IMR-90 (cell line): ENCODE measurements around the gene RASGRF2. TPM values are rescaled to one million over a fixed set of nuclear protein-coding genes. Genes with fewer than 3 reads are reported as not detected.

Source experiments
- ATAC-seq: fragments of 200-7000 bp; cut with Tn5 transposase; 2 replicates; pipeline ENCODE4 v1.9.1; 2020; ENCODE audit warnings: low read depth, mild to moderate bottlenecking, moderate library complexity
- BruUV-seq: library from RNA; stranded (reverse); fragments of 400-500 nt; replicated peaks from 2 replicates; lab custom pipeline; 2021; lab: Mats Ljungman, UMichigan
- CTCF ChIA-PET: fragments of 300-600 bp; formaldehyde crosslinking; extraction: SDS; loops from one replicate; lab custom pipeline; 2021; ENCODE audit warnings: antibody characterized with exemption; lab: Yijun Ruan, JAX
- POLR2A ChIA-PET: fragments of 300-600 bp; sonication (Branson Sonifier 250); formaldehyde crosslinking; loops from one replicate; lab custom pipeline; 2022; ENCODE audit warnings: antibody characterized with exemption; ENCODE audit not compliant: unreplicated experiment; lab: Charles Lee
- DNase-seq: peaks from one replicate; pipeline ENCODE4 v3.0.0; 2013
- H2AFZ ChIP-seq: replicated peaks from 2 replicates; pipeline ENCODE3; 2013; ENCODE audit warnings: low read length, mild to moderate bottlenecking; ENCODE audit not compliant: poor library complexity
- H2AK5ac ChIP-seq: 2 replicates; pipeline ENCODE4 v1.6.1; 2013; ENCODE audit warnings: low read depth, low read length, inconsistent platforms
- H2AK9ac ChIP-seq: replicated peaks from 2 replicates; pipeline ENCODE3; 2013; ENCODE audit warnings: mild to moderate bottlenecking, low read depth, low read length, moderate library complexity; ENCODE audit not compliant: poor library complexity
- H2BK120ac ChIP-seq: 2 replicates; pipeline ENCODE4 v1.6.1; 2013; ENCODE audit warnings: low read depth, low read length, inconsistent platforms
- H2BK15ac ChIP-seq: 3 replicates; pipeline ENCODE4 v1.6.1; 2013; ENCODE audit warnings: low read depth, low read length, inconsistent platforms
- H2BK20ac ChIP-seq: 2 replicates; pipeline ENCODE4 v1.6.1; 2013; ENCODE audit warnings: low read depth, mild to moderate bottlenecking, inconsistent platforms, low read length, moderate library complexity
- H2BK5ac ChIP-seq: 2 replicates; pipeline ENCODE4 v1.6.1; 2013; ENCODE audit warnings: mild to moderate bottlenecking, low read depth, low read length, inconsistent platforms; ENCODE audit not compliant: poor library complexity, severe bottlenecking
- H3K14ac ChIP-seq: replicated peaks from 2 replicates; pipeline ENCODE4 v1.6.1; 2013; ENCODE audit warnings: low read depth, low read length, inconsistent platforms
- H3K18ac ChIP-seq: 2 replicates; pipeline ENCODE4 v1.6.1; 2013; ENCODE audit warnings: low read depth, low read length, control low read depth
- H3K23ac ChIP-seq: 2 replicates; pipeline ENCODE4 v1.6.1; 2013; ENCODE audit warnings: low read depth, low read length, inconsistent platforms
- H3K27ac ChIP-seq: 2 replicates; pipeline ENCODE4 v1.5.1; 2013; ENCODE audit warnings: mild to moderate bottlenecking, control low read depth, low read length; ENCODE audit not compliant: insufficient read depth
- H3K27me3 ChIP-seq: 2 replicates; pipeline ENCODE4 v1.6.1; 2013; ENCODE audit warnings: low read length; ENCODE audit not compliant: control insufficient read depth, insufficient read depth
- H3K36me3 ChIP-seq: 2 replicates; pipeline ENCODE4 v1.6.1; 2013; ENCODE audit warnings: low read length, mixed read lengths; ENCODE audit not compliant: control insufficient read depth, insufficient read depth
- H3K4ac ChIP-seq: 2 replicates; pipeline ENCODE4 v1.6.1; 2013; ENCODE audit warnings: low read depth, low read length, inconsistent platforms
- H3K4me1 ChIP-seq: 2 replicates; pipeline ENCODE4 v1.6.1; 2013; ENCODE audit warnings: low read length, mixed read lengths; ENCODE audit not compliant: control insufficient read depth, insufficient read depth
- H3K4me2 ChIP-seq: 2 replicates; pipeline ENCODE4 v1.6.1; 2013; ENCODE audit warnings: low read depth, mild to moderate bottlenecking, control low read depth, low read length, moderate library complexity
- H3K4me3 ChIP-seq: 2 replicates; pipeline ENCODE4 v1.5.1; 2013; ENCODE audit warnings: low read depth, mild to moderate bottlenecking, control low read depth, low read length, moderate library complexity; ENCODE audit not compliant: insufficient read depth
- H3K56ac ChIP-seq: 2 replicates; pipeline ENCODE4 v1.6.1; 2013; ENCODE audit warnings: low read length, inconsistent platforms; ENCODE audit not compliant: insufficient read depth; ENCODE audit errors: extremely low read depth
- H3K79me1 ChIP-seq, 2 experiments: 2 replicates each; pipeline ENCODE4 v1.6.1; 2013; ENCODE audit warnings: low read length in 2 of 2, inconsistent platforms in 1 of 2, low read depth in 1 of 2
- H3K9ac ChIP-seq: 2 replicates; pipeline ENCODE4 v1.6.1; 2013; ENCODE audit warnings: low read depth, low read length, control low read depth
- H3K9me1 ChIP-seq: 2 replicates; pipeline ENCODE4 v1.6.1; 2013; ENCODE audit warnings: low read length, inconsistent platforms; ENCODE audit not compliant: insufficient read depth
- H3K9me3 ChIP-seq: 2 replicates; pipeline ENCODE4 v1.6.1; 2013; ENCODE audit warnings: low read length; ENCODE audit not compliant: control insufficient read depth, insufficient read depth
- H4K20me1 ChIP-seq: 2 replicates; pipeline ENCODE4 v1.6.1; 2013; ENCODE audit warnings: low read length, inconsistent platforms; ENCODE audit not compliant: insufficient read depth
- H4K5ac ChIP-seq: 2 replicates; pipeline ENCODE4 v1.6.1; 2013; ENCODE audit warnings: mild to moderate bottlenecking, low read depth, low read length, control low read depth
- H4K8ac ChIP-seq, 2 experiments: 2 replicates each; pipeline ENCODE4 v1.6.1; 2013; ENCODE audit warnings: low read depth in 2 of 2, low read length in 2 of 2, control low read depth in 1 of 2, inconsistent platforms in 1 of 2
- H4K91ac ChIP-seq: 2 replicates; pipeline ENCODE4 v1.6.1; 2013; ENCODE audit warnings: low read depth, low read length, inconsistent platforms; ENCODE audit not compliant: insufficient read depth
- BHLHE40 ChIP-seq: fragments of 150-350 bp; IDR thresholded peaks from 2 replicates; pipeline ENCODE4 v1.6.1; 2016; ENCODE audit warnings: mild to moderate bottlenecking, low read depth, low read length
- CEBPB ChIP-seq: IDR thresholded peaks from 2 replicates; pipeline ENCODE4 v1.6.1; 2012; ENCODE audit warnings: low read depth, low read length, improper control_type of control experiment
- CHD1 ChIP-seq: IDR thresholded peaks from 2 replicates; pipeline ENCODE4 v1.6.1; 2012; ENCODE audit warnings: low read depth, low read length, improper control_type of control experiment
- FOS ChIP-seq: fragments of 150-350 bp; IDR thresholded peaks from 2 replicates; pipeline ENCODE4 v1.6.1; 2016; ENCODE audit warnings: low read depth, low read length
- MAFK ChIP-seq: IDR thresholded peaks from 2 replicates; pipeline ENCODE4 v1.6.1; 2012; ENCODE audit warnings: low read depth, low read length, improper control_type of control experiment
- MAZ ChIP-seq: IDR thresholded peaks from 2 replicates; pipeline ENCODE4 v1.6.1; 2012; ENCODE audit warnings: low read depth, mild to moderate bottlenecking, low read length, improper control_type of control experiment, moderate library complexity, borderline replicate concordance
- MXI1 ChIP-seq: IDR thresholded peaks from 2 replicates; pipeline ENCODE4 v1.6.1; 2012; ENCODE audit warnings: low read depth, mild to moderate bottlenecking, low read length, moderate library complexity, borderline replicate concordance
- NFE2L2 ChIP-seq: fragments of 150-350 bp; IDR thresholded peaks from 2 replicates; pipeline ENCODE4 v1.6.1; 2016; ENCODE audit warnings: low read depth, mild to moderate bottlenecking, low read length
- POLR2A ChIP-seq: IDR thresholded peaks from 2 replicates; pipeline ENCODE4 v1.6.1; 2012; ENCODE audit warnings: mild to moderate bottlenecking, low read depth, low read length
- RAD21 ChIP-seq: IDR thresholded peaks from 2 replicates; pipeline ENCODE4 v1.6.1; 2012; ENCODE audit warnings: low read length, improper control_type of control experiment
- RCOR1 ChIP-seq: IDR thresholded peaks from 2 replicates; pipeline ENCODE4 v1.6.1; 2012; ENCODE audit warnings: mild to moderate bottlenecking, low read length, improper control_type of control experiment; ENCODE audit not compliant: insufficient replicate concordance
- RFX5 ChIP-seq: IDR thresholded peaks from 2 replicates; pipeline ENCODE4 v1.8.0; 2012; ENCODE audit warnings: low read depth, mild to moderate bottlenecking, low read length, moderate library complexity
- SMC3 ChIP-seq: fragments of 150-350 bp; IDR thresholded peaks from 2 replicates; pipeline ENCODE4 v1.6.1; 2016; ENCODE audit warnings: low read depth, mild to moderate bottlenecking, antibody characterized with exemption, low read length, moderate library complexity
- WGBS, 2 experiments: methylation state at CpG; one replicate each; pipeline versions ENCODE4 v1.1.5 to v1.1.7; 2013; ENCODE audit warnings: missing lambda C conversion rate in 2 of 2; ENCODE audit not compliant: insufficient read length in 1 of 2; ENCODE audit errors: extremely low coverage in 2 of 2; 5-methylcytosine and 5-hydroxymethylcytosine counted together
- dilution Hi-C: fragments of 300-500 bp; cut with HindIII; formaldehyde crosslinking; loops from one replicate; pipeline ENCODE4 v1.14.3; 2018; ENCODE audit warnings: low sequenced_read_pairs; ENCODE audit not compliant: unreplicated experiment
- in situ Hi-C: fragments of 300-500 bp; cut with MboI; formaldehyde crosslinking; loops from 3 replicates; pipeline ENCODE4 v1.14.3; 2019; ENCODE audit warnings: low sequenced_read_pairs, inconsistent platforms, mixed read lengths
- intact Hi-C: fragments of 100-400 bp; cut with micrococcal nuclease; formaldehyde crosslinking; loops from 2 replicates; pipeline ENCODE4 v1.10.0; 2022
- polyA plus RNA-seq, 3 experiments: library from polyadenylated mRNA; depleted of rRNA; stranded (reverse); fragments of >200 nt; gene quantifications; 2 replicates each; pipeline ENCODE4 v1.2.3, GENCODE V29; 2012; ENCODE audit warnings: low replicate concordance in 1 of 3
- total RNA-seq: library from RNA; depleted of rRNA; stranded (reverse); fragments of >200 nt; gene quantifications from 2 replicates; pipeline ENCODE4 v1.2.3, GENCODE V29; 2012
- TF ChIP-seq, protein P1 (sequence below): fragments of 150-350 bp; IDR thresholded peaks from 2 replicates; pipeline ENCODE4 v1.6.1; 2017; ENCODE audit warnings: mild to moderate bottlenecking, antibody characterized with exemption, low read length, low read depth
- TF ChIP-seq, protein P2 (sequence below): conservative IDR thresholded peaks from 2 replicates; pipeline ENCODE4 v1.5.1; 2012; ENCODE audit warnings: mild to moderate bottlenecking, low read depth, low read length, improper control_type of control experiment
- TF ChIP-seq, protein P3 (sequence below): fragments of 150-350 bp; IDR thresholded peaks from 2 replicates; pipeline ENCODE4 v1.6.1; 2016; ENCODE audit warnings: low read depth, mild to moderate bottlenecking, low read length, moderate library complexity, borderline replicate concordance

The RASGRF2 gene
- total and polyA plus RNA-seq, 2 of the 4 experiments (the other 2 are of a cell fraction) = 2.9 to 5.0 TPM

DNA sequence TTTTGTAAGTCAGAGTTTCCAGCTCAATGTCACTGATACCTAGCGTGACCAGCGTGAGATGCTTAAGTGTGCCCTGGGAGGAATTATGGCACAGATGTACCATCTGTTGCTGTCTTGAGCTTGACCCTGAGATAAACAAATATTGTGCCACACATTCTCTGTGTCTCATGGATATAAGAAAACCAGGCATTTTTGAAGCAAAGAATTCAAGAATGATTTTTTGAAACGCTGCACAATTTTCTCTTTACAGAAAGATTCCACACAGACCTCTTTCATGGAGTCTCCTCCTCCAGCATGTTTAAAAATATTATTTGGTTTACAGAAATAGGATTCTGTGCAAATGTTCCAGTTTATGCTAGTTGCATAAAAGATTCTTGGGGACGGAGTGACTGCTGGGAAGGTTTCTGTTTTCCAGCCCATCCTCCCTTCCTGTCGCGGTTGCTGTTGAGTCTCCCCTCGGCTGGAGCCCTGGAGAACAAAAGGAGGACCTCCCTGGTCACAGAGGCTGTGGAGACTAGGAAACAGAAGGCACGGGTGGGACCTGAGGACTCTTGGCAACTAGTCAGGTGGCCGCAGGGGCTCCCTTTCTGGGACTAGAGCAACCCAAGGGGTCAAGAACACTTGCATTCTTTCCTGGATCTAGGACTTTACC lies 120.8 kb downstream of the RASGRF2 start:
- peaks cover 22% of the 10 kb centered on the region for H3K36me3 ChIP-seq
- no peak overlapping the region for H3K23ac ChIP-seq
- BruUV-seq = no TSS peak
- no peak overlapping the region for H3K18ac ChIP-seq
- DNase-seq (no peak), ATAC-seq (no peak)
- peaks cover 2 to 11% of the 10 kb centered on the region in 2 experiments for H3K79me1 ChIP-seq
- no peaks in the 10 kb centered on the region for H3K4me1 ChIP-seq
- no peak overlapping the region for H4K91ac ChIP-seq
- H2AK5ac ChIP-seq = no peak overlapping the region
- dilution Hi-C loops = no loop called here
- no peak overlapping the region for H3K9ac ChIP-seq
- no peaks in the 10 kb centered on the region for H4K20me1 ChIP-seq
- POLR2A ChIA-PET = no interaction called here
- H2BK120ac ChIP-seq = no peak overlapping the region
- H3K4me2 ChIP-seq = no peak overlapping the region
- no peak overlapping the region for H2BK15ac ChIP-seq
- no peak overlapping the region for H2AK9ac ChIP-seq
- TF ChIP-seq FOS (no peak), RAD21 (no peak), NFE2L2 (no peak), SMC3 (no peak), RCOR1 (no peak), MAFK (no peak), BHLHE40 (no peak), RFX5 (no peak), MAZ (no peak), CHD1 (no peak), MXI1 (no peak), POLR2A (no peak), CEBPB (no peak)
- TF ChIP-seq, protein P1, sequence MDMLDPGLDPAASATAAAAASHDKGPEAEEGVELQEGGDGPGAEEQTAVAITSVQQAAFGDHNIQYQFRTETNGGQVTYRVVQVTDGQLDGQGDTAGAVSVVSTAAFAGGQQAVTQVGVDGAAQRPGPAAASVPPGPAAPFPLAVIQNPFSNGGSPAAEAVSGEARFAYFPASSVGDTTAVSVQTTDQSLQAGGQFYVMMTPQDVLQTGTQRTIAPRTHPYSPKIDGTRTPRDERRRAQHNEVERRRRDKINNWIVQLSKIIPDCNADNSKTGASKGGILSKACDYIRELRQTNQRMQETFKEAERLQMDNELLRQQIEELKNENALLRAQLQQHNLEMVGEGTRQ = no peak
- TF ChIP-seq, protein P2, sequence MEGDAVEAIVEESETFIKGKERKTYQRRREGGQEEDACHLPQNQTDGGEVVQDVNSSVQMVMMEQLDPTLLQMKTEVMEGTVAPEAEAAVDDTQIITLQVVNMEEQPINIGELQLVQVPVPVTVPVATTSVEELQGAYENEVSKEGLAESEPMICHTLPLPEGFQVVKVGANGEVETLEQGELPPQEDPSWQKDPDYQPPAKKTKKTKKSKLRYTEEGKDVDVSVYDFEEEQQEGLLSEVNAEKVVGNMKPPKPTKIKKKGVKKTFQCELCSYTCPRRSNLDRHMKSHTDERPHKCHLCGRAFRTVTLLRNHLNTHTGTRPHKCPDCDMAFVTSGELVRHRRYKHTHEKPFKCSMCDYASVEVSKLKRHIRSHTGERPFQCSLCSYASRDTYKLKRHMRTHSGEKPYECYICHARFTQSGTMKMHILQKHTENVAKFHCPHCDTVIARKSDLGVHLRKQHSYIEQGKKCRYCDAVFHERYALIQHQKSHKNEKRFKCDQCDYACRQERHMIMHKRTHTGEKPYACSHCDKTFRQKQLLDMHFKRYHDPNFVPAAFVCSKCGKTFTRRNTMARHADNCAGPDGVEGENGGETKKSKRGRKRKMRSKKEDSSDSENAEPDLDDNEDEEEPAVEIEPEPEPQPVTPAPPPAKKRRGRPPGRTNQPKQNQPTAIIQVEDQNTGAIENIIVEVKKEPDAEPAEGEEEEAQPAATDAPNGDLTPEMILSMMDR = no peak
- TF ChIP-seq, protein P3, sequence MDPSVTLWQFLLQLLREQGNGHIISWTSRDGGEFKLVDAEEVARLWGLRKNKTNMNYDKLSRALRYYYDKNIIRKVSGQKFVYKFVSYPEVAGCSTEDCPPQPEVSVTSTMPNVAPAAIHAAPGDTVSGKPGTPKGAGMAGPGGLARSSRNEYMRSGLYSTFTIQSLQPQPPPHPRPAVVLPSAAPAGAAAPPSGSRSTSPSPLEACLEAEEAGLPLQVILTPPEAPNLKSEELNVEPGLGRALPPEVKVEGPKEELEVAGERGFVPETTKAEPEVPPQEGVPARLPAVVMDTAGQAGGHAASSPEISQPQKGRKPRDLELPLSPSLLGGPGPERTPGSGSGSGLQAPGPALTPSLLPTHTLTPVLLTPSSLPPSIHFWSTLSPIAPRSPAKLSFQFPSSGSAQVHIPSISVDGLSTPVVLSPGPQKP = no peak
- no peak overlapping the region for H2AFZ ChIP-seq
- no peak overlapping the region for H3K4me3 ChIP-seq
- WGBS, 2 experiments = no CpG with 5 or more reads among the region's 9 CpGs
- H3K9me3 ChIP-seq = peaks cover 5% of the 10 kb centered on the region
- H3K14ac ChIP-seq = no peak overlapping the region
- H3K56ac ChIP-seq = no peak overlapping the region
- H4K8ac ChIP-seq = no peak overlapping the region
- H2BK5ac ChIP-seq = no peak overlapping the region
- H3K27me3 ChIP-seq = no peaks in the 10 kb centered on the region
- no peak overlapping the region for H3K27ac ChIP-seq
- intact Hi-C loops = no loop called here
- in situ Hi-C loops = no loop called here
- no peak overlapping the region for H3K4ac ChIP-seq
- H4K5ac ChIP-seq = no peak overlapping the region
- H3K9me1 ChIP-seq = peaks cover 2% of the 10 kb centered on the region; the same call in 1 of the 2 replicates
- CTCF ChIA-PET = no interaction called here
- no peak overlapping the region for H2BK20ac ChIP-seq
